HL-60 (cell line): Measurements from ENCODE around the gene IL27RA.
A peak's percentile ranks its signal among the peaks of the same experiment; 100 is the strongest.

Source experiments
- DNase-seq, 2 experiments: peaks; one replicate each; pipeline ENCODE4 v3.0.0-alpha.2; 2010 to 2020; ENCODE audit warnings: low read depth in 1 of 2, low spot score in 1 of 2
- H3K27ac ChIP-seq: fragments of 250-450 bp; sonication (Bioruptor Pico); replicated peaks from 2 replicates; pipeline ENCODE4 v1.5.1; 2020; ENCODE audit warnings: mild to moderate bottlenecking, moderate library complexity
- H3K27me3 ChIP-seq: fragments of 250-450 bp; sonication (Bioruptor Pico); 2 replicates; pipeline ENCODE4 v1.5.1; 2021; ENCODE audit warnings: mild to moderate bottlenecking, moderate library complexity; ENCODE audit not compliant: insufficient read depth, poor library complexity, severe bottlenecking
- H3K4me3 ChIP-seq: replicated peaks from 2 replicates; pipeline ENCODE4 v1.5.1; 2011; ENCODE audit warnings: mild to moderate bottlenecking, control low read depth, low read length; ENCODE audit not compliant: insufficient read depth
- GABPA ChIP-seq: IDR thresholded peaks from 2 replicates; pipeline ENCODE4 v1.6.1; 2012; ENCODE audit warnings: low read depth
- POLR2AphosphoS5 ChIP-seq: IDR thresholded peaks from 2 replicates; pipeline ENCODE4 v1.6.1; 2012; ENCODE audit warnings: low read depth
- SPI1 ChIP-seq: IDR thresholded peaks from 2 replicates; pipeline ENCODE4 v1.6.1; 2012; ENCODE audit warnings: low read depth, mild to moderate bottlenecking, borderline replicate concordance
- TF ChIP-seq, protein P1 (sequence below): IDR thresholded peaks from 2 replicates; pipeline ENCODE4 v1.6.1; 2012; ENCODE audit warnings: low read depth; ENCODE audit not compliant: insufficient replicate concordance
- TF ChIP-seq, protein P2 (sequence below): IDR thresholded peaks from one replicate; pipeline ENCODE4 v1.5.1; 2011; ENCODE audit warnings: low read length, control low read depth, inconsistent platforms; ENCODE audit not compliant: insufficient read depth

The IL27RA gene

DNA sequence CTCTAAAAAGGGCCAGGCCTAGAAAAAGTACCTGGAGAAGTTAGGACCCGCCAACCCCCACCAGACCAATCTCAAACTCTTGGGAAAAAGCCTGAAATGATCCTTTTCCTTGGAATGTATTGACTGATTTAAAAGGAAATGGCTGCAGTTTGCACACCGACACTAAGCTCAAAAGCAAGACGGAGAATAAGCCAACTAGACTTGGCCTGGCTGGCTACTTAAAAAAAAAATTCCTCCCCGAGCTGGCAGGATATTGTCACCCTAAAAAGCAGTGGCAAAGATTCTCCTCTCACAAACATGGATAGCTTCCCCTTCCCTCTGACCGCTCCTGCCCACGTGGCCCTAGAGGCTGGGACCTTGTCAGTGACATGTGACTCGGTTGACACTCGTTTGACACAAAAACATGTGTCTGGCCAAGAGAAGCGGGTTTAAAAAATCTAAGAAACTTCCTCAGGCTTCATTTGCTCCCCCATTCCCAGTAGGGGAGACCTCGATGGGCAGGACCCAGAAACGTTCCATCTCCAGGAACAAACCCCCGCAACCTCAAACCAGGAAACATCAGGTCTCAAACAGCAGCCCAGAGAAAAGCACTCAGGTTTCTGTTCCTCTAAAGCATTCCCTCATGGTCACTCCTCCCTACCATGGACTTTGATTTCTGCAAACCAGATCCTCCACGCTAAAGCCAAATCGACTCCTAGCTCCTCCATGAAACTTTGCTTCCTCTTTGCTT, 26.8 kb upstream of the IL27RA start:
- peak; percentile 73 to 85 for DNase-seq
- Histone ChIP-seq H3K4me3 (peak overlapping the region; percentile 68), H3K27ac (peak overlapping the region; percentile 96), H3K27me3 (no peaks in the 10 kb centered on the region)
- TF ChIP-seq GABPA = no peak
- TF ChIP-seq, protein P1, sequence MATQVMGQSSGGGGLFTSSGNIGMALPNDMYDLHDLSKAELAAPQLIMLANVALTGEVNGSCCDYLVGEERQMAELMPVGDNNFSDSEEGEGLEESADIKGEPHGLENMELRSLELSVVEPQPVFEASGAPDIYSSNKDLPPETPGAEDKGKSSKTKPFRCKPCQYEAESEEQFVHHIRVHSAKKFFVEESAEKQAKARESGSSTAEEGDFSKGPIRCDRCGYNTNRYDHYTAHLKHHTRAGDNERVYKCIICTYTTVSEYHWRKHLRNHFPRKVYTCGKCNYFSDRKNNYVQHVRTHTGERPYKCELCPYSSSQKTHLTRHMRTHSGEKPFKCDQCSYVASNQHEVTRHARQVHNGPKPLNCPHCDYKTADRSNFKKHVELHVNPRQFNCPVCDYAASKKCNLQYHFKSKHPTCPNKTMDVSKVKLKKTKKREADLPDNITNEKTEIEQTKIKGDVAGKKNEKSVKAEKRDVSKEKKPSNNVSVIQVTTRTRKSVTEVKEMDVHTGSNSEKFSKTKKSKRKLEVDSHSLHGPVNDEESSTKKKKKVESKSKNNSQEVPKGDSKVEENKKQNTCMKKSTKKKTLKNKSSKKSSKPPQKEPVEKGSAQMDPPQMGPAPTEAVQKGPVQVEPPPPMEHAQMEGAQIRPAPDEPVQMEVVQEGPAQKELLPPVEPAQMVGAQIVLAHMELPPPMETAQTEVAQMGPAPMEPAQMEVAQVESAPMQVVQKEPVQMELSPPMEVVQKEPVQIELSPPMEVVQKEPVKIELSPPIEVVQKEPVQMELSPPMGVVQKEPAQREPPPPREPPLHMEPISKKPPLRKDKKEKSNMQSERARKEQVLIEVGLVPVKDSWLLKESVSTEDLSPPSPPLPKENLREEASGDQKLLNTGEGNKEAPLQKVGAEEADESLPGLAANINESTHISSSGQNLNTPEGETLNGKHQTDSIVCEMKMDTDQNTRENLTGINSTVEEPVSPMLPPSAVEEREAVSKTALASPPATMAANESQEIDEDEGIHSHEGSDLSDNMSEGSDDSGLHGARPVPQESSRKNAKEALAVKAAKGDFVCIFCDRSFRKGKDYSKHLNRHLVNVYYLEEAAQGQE = no peak
- no peak for TF ChIP-seq SPI1
- TF ChIP-seq, protein P2, sequence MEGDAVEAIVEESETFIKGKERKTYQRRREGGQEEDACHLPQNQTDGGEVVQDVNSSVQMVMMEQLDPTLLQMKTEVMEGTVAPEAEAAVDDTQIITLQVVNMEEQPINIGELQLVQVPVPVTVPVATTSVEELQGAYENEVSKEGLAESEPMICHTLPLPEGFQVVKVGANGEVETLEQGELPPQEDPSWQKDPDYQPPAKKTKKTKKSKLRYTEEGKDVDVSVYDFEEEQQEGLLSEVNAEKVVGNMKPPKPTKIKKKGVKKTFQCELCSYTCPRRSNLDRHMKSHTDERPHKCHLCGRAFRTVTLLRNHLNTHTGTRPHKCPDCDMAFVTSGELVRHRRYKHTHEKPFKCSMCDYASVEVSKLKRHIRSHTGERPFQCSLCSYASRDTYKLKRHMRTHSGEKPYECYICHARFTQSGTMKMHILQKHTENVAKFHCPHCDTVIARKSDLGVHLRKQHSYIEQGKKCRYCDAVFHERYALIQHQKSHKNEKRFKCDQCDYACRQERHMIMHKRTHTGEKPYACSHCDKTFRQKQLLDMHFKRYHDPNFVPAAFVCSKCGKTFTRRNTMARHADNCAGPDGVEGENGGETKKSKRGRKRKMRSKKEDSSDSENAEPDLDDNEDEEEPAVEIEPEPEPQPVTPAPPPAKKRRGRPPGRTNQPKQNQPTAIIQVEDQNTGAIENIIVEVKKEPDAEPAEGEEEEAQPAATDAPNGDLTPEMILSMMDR = no peak
- TF ChIP-seq POLR2AphosphoS5 = no peak; the same call in 1 of the 2 replicates

DNA sequence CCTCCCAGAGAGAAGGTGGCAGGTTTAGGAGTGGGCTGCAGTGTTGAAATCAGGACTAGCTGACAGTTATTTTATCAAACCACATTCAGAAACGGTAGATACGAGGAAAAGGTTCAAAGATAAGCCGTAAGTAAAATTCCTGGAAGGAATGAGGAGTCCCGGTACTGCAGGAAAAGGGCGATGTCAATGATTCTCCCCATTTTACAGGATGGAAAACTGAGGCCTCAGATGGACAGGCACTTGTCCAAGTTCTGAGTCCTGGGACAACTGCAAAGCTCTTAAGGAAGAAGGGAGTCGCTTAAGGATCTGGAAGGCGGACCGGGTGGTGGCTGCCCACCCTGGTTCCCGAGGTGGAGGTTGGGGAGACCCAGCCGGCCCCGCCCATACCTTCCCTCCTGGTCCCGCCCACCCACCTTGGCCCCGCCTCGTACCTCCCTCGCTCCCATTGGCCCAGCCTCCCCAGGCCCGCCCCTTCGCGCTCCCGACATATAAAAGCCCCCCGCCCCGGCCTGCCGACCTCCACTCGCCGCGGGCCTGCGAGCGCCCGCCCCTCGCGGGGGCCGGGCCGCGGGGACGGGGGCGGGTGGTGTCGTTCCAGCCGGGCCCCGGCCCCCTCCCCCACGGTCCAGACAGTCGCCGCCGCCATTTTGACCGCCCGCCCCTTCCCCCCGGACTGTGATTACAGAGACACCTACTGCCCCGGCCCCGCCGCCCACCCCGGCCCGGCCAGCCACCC, 26.0 kb upstream of the IL27RA start:
- no peaks in the 10 kb centered on the region for H3K27me3 ChIP-seq
- TF ChIP-seq, protein P2 = no peak
- TF ChIP-seq POLR2AphosphoS5 = 0 out of 2 replicates have a peak, but pooled peaks have one; percentile 6
- TF ChIP-seq SPI1 = no peak
- TF ChIP-seq, protein P1 = no peak
- TF ChIP-seq GABPA = no peak
- H3K4me3 ChIP-seq = peak overlapping the region; percentile 68
- DNase-seq = peak; percentile 87 to 90
- peak overlapping the region; percentile 96 for H3K27ac ChIP-seq

DNA sequence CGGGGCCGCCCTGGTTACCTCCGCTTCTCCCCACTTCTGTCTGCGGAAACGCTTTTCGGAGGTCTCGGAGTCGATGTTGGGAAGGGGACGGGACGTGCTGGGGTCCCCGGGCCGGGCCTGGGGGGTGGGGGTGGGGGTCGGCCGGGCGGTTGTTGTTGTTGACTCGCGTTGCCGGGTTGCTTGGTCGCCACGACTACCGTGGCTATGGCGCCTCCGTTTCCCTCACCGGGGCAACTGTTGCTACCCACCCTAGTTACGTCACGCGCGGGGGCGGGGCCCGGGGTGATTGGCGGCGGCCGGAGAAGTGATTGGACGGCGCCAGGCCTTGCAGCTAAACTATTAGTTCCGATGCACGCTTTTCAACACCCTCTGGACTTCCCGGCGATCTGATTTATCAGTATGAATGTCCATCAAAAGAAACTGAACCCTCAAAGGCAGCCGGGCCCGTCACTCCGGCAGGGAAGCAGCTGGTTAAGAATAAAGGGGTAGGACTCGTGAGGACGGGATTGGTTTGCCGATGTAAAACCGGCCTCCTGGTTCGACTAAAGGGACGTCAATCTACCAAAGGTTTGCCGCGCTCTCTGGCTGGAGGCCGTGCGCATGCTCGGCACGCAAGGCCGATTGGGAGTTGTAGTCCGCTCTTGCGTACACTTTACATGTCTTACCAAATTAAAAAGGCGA, 25.3 kb upstream of the IL27RA start, which contains the start of gene RFX1:
RFX1 (minus strand) TSS at position 236 of the 681 bp plus-strand sequence. CDS start 12,477 bp downstream, outside the sequence.
- peak; percentile 98 to 99 for DNase-seq
- no peak for TF ChIP-seq POLR2AphosphoS5
- TF ChIP-seq, protein P1 = no peak
- TF ChIP-seq GABPA = peak; percentile 62
- no peaks in the 10 kb centered on the region for H3K27me3 ChIP-seq
- peak within 1 kb of the TSS; percentile 96 for H3K27ac ChIP-seq
- peak within 1 kb of the TSS; percentile 71 for H3K4me3 ChIP-seq
